SKM-1 treated with dmso at 0.1 percent for 144 hours (cell line): ENCODE results near the gene ARHGAP4.
A peak's percentile ranks its signal among the peaks of the same experiment; 100 is the strongest.

ENCODE experiments used
- DNase-seq: peaks from one replicate; lab custom pipeline; 2025; ENCODE audit not compliant: unreplicated experiment; lab: John Stamatoyannopoulos, UW

The ARHGAP4 gene

DNA sequence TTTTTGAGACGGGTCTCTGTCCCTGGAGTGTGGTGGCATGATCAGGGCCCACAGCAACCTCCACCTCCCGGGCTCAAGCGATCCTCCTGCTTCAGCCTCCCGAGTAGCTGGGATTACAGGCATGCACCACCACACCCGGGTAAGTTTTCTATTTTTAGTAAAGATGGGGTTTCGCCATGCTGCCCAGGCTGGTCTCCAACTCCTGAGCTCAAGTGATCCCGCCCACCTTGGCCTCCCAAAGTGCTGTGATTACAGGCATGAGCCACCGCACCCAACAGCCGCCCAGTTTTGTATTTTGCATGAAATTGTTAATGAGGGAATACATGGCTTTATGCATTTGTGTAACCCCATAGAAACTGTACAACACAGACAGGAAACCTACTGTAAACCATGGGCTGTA is 2.8 kb upstream of the ARHGAP4 start:
- no peak for DNase-seq

DNA sequence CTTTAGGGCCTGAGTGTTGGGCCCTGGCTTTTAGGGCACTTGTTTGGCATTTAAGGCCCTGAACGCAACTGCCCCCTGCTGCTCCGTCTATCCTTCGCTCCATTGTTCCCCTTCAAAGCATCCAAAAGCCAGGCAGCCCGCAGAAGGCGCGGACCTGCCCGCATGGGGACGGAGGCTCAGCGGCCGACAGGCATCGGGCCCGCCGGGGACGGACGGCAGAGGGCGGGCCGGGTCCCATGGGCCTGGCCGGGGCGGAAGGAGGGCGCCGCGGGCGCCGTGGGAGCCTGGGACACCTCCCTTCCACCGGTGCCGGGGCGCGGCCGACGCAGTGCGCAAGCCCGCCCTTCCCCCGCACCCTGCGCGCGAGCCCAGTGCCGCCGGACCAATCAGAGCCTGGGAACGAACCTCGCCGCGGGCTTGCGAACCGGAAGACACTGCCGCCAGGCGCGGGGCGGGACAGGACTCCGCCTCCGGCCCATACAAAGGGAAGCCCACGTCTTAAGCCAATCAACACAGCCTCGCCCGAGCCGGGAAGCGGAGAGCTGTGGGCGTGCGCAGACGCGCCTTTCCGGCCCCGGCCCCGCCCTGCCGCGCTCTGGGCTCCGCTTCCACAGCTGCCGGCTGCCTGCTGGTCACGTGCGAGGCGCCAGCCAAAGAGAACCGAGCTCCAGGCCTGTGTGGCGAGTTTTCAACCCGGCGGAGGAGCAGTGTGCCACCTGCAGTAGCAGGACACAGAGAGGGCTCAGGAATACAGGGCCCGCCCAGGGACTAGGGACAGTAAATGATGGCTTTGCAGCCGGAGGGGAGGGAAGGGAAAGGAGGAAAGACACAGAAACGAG is 2.1 kb upstream of the ARHGAP4 start:
- DNase-seq = peak; percentile 89

DNA sequence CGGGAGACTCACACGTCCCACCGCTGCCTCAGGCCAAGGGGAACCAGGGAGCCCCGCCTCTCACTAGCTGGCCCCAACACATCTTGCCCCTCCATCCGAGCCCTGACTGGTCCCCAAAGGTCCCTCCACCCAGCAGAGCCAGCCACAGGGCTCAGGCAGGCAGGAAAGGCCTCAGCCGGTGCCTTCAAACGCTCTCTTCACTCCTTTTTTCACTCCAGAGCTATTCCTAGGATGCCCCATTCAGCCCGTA is 1.5 kb upstream of the ARHGAP4 start:
- no peak for DNase-seq

DNA sequence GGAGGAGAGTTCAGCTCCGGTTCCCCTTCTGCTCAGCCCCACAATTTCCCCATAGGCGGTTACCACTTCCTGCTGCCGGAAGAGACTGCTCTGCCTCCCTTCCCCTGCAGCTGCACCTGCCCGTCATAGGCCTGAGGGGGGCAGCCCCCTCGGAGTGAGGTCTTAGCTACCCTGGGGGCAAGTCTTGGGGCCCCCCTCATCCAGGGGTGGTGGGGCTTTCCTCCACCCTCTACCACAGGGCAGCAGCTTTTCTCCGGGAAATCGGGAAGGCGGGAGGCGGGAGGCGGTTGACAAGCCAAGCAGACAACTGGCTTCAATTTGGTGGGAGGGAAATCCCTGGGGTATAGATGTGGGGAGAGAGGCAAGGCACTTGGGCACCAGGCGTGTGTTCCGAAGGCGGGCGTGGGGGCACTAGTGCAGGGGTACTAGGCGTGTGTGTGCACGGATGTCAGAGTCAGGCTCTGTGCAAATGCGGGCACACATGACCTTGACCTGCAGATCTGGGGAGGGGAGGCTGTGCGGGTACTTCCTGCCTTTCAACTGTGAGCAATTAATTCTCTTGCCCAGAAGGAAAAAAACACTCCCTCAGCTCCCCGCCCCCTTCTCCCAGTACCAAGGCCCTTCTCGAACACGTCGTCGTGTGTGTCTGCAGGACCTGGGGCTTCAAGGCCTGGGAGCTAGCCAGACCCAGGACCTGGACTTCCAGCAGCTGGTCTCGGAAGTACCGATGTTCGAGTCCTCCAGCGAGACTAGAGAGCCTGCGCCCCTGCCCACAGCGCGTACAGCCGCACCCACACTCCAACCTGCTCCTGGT is 1.0 kb upstream of the ARHGAP4 start:
- DNase-seq = peak; percentile 88

DNA sequence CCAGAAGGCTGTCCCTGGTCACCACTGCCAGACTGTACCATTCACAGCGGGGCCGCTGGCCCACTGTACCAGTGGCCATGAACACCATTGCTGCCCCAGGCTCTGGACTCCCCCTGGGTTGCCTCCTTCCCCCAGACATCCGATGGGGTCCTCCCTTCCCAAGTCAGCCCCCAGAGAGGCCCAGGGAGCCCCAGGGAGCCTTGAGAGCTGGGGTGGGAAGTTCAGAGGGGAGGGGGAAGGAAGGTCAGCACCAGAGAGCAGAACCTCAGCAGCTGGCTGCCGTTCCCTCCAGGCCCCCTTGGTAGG is 441 bp upstream of the ARHGAP4 start:
- DNase-seq = no peak

DNA sequence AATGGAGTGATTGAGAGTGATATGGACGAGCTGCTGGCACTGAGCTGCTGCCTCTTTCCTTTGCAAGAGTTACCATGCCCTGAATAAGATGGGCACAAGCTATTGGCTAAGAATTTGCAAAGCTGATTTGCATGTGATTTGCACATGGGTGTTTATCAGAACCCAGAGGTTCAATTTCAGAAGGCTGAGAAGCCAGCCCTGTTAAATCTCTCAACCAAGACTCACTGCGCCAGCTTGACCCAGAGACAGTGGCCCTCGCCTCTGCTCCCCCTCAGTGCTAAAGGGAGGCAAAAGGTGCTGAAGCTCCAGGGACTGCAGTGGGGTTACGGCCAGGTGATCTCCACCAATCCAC is 701 bp downstream of the ARHGAP4 start:
- no peak for DNase-seq

DNA sequence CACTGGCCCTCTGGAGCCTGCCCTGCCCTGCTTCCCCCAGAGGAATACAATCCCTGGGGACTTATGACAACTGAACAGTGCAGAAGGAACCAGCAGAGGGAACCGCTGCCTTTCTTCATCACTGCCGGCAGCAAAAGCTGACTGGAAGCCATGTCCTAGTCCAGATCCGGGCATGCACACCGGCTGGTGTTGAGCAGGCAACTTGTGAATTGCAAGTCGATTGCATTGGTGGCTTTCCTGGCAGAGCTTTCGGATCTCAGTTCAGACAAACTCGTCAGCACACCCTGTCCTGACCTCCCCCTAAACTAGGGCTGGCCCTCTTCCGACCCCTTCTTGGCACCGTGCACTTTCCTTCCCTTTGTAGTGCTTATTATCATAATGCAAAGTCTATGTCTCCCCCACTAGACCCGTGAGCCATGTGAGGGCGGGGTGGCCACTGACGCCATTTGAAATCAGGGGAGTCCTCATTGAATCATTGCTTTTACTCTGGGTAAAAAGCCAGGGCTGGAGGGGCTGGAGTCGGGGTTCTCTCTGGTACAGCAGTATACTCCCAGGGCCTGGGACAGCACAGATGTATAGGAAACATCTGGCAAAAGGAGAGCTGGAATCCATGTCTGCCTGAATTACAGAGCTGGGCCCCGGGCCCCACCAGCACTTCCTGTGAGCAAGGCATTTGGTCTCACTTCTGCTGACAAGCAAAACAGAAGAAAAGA is 1.8 kb downstream of the ARHGAP4 start:
- no peak for DNase-seq

DNA sequence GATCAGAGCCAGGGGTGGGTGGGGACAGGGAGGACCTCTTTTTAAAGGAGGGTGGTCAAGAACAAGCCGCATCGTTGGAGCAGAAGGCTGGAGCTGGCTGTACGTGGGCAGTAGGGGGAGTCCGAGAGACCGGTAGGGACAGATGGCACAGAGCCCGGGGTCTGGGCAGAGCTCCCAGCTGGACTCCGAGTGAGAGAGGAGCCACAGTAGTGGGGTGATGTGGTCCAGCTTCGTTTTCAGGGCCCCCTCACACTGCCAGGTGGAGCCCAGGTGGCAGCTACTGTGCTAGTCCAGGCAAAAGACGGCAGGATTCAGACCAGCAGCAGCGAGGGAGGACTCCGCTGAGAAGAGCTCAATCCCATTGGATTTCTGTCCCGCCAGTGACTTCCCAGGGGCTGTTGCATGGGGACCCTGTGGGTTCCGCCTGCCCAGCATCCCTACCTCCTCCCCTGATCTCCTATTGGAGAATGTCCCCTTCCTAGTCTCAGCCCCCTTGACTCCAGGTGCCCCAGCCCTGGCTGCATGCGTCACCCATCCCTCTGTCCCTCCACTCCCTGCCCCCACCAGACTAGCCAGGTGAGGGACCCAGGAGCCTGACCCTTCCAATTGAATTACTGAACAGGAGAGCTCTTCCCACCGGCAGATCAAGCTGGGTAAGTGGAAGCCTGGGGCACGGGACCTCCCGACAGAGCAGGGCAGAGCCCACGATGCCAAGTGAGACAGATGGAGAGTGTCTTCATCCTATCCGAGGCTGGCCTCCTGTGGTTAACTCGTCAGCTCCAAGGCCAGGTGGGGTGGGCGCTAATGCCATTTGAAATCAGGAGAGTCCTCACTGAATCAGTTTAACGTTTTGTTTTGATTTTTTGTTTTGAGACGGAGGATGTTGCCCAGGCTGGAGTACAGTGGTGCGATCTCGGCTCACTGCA is 2.9 kb downstream of the ARHGAP4 start:
- no peak for DNase-seq

DNA sequence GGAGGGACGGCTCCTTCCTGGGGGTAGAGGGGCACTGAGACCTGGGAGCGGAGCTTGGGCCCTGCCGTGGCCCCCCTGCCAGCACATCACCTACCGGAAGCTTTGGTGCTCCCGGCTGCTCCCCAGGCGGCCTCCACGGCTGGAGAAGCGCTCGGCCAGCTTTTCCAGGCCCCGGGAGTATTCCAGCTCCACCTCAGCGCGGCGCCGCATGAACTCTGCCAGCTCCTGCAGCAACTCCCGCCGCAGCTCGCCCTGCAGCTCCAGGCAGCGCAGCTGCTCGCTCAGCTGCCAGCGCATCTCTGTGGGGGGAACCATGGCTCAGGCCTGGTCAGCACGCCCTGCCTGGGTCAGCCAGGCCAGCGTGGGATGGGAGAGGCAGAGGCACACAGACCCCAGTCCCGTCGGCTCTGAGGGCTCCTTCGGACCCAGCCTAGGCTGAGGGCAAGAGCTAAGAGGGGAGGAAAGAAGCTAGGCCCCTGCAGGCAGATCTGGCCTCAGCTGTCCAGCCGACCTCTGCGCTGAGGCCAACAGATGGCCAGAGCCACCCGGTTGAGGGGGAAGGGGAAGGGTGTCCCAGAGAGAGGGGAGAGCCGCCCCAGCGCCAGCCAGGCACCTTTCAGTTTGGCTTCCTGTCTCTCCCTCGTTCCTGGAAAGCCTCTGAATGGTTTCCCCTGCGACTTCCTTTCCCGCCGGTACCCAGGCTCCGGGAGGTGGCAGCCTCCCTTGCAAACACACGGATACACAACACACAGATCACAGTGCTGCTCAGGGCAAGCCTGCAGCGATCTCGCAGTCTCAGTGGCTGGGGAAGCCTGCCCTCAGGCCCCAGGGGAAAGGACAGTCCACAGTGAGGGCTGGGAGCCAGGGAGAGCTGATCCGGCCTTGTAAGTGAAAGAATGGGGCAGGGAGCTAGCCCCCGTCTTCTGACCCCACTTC is 4.3 kb downstream of the ARHGAP4 start:
- no peak for DNase-seq

DNA sequence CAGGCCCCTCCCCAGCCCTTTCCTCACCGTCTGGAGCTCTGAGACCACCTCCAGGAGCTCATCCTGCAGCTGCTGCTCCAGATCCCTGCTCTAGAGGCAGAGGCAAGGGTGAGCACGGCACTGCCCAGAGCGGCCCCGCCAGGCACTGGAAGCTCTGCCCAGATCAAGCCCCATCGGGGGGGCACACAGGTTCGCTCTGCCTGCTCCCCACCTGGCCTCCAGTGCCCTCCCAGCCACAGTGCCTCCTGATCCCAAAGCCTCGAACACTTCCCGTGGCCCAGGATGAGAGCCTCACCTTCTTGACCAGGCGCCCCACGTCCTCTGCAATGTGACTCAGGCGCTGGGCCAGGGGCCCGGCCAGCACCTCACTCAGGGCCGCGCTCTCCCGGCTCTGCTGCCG is 5.0 kb downstream of the ARHGAP4 start:
- DNase-seq = no peak

DNA sequence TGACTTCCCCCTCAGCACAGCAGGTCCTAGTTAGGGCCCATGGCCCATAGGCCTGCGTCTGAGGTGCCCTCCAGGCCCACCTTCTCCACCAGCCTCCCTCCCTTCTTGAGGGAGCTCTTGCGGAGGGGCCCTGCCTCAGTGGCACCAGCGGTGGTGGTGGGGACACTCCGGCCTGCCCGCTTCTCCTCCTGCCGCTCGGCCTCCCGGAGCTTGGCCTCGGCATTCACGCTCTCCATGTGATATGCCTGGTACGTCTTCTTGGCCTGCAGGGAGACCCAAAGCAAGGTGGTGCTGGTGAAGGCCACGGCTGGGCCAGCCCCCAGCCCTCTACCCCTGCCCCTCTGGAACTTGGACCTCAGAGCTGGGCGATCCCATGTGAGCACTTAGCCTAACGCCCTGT is 5.5 kb downstream of the ARHGAP4 start:
- no peak for DNase-seq

DNA sequence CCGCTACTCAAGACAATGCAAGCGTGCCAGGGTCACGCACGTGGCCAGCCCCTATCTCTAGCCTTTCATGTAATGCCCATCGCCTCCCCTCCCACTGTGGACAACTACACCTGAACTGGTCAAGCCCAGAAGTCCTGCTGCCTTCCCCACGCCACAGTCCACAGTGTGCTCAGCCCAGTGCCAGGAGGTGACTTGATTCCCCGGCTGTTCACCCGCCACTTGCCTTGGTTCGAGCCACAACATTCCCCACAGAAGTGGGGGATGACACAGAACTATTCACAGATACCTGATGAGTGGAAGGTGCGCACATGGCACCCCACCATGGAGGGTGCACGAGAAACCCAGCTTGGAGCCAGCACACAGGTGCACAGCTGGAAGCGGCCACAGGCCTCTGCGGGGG is 6.8 kb downstream of the ARHGAP4 start:
- no peak for DNase-seq

DNA sequence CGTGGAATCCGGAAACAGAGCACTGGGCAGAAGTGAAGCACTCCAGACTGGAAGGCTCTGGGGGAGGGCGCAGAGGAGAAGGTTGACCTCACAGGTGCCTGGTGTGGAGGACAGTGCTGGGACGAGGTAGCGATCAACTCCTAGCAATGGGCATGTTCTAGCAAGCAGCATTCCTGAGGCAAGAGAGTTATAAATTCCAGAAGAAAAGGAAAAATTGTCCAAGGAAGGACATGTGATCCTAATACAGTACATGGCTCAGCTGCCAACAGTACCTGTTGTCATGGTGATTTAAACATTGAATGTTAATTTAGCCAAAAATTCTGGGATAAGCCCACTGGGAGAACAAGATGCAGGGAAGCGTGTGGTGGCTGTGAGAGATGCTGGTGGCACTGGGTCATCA is 8.2 kb downstream of the ARHGAP4 start:
- no peak for DNase-seq

DNA sequence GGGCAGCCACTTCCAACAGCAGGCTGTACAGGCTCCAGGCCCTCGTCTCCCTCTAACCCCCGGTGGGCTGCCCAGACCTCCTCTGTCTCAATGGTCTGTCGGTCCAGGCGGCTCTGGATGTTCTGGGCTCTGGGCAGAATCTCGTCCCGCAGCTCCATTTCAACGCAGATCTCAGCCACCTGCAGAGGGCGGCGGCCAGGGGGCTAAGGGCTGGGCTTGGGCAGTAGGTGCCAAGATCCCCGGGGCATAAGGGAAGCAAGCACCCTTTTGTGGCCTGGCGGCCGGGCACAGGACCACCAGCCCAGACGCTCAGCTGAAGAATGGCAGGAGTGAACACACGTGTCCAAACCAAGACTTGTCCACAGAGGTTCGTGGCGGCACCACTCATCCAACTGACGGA is 12.4 kb downstream of the ARHGAP4 start:
- no peak for DNase-seq

DNA sequence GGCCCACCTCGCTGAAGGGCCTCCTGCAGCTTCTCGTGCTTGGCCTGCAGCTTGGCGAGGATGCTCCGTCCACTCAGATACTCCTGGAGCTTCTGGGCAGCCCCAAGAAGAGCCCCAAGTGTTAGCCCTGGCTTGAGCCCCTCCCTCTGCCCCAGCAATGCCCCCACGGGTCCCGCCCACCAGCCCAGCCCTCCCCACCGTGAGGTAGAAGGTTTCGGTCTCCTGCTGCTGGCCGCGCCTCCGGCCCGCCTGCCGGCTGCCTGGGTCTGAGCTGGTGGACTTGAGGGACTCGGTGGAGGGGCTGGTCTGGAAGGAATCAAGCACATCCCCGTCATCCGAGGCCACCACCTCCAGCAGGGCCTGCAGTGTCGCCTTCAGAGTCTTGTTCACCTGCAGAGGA is 12.9 kb downstream of the ARHGAP4 start:
- no peak for DNase-seq

DNA sequence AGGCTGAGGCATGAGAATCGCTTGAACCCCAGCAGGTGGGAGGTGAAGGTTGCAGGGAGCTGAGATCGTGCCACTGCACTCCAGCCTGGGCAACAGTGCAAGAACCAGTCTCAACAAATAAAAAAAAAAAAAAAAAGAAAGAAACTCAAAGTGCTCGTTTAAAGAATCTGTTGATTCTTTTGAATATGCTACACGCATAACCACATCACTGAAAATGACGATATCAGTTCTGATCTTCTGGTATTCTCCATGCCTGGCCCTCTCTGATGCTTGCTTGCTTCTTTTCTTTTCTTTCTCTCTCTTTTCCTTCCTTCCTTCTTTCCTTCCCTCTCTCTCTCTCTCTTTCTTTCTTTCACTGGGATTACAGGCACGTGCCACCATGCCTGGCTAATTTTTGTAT is 14.3 kb downstream of the ARHGAP4 start:
- DNase-seq = no peak

DNA sequence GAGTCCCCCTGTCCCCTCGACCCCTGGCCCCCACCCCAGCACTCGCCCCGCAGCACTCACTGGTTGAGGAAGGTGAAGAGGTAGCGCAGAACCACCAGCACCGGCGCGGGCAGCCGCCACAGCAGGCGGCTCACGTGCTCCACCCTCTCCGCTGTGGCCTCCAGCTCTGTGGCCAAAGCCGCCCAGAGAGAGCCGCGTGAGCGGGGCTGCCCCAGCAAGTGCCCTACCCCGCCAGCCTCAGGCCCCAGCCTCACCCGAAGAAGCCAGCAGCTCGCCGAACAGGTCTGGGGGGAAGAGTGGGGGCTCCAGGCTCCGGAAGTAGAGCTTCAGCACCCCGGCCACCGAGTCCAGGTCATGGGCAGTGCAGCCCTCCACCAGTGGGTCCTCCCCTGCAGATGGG is 15.6 kb downstream of the ARHGAP4 start:
- no peak for DNase-seq

DNA sequence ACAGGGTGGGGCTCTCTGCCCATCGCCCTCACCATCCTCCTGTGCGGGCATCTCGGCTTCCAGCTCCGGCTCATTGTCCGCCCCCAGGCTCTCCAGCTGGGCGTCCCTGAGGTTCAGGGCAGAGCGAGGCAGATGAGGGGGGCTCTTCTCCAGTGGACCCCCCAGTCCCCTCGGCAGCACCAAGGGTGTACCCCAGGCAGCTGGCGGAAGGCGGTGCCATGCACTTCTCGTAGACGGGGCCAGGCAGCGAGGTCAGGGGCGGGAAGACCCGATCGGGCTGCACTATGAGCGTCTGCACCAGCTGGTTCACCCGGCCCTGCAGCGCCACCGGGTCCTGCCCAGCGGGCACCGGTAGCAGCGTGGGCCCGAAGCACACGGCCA is 16.1 kb downstream of the ARHGAP4 start:
- DNase-seq = no peak

DNA sequence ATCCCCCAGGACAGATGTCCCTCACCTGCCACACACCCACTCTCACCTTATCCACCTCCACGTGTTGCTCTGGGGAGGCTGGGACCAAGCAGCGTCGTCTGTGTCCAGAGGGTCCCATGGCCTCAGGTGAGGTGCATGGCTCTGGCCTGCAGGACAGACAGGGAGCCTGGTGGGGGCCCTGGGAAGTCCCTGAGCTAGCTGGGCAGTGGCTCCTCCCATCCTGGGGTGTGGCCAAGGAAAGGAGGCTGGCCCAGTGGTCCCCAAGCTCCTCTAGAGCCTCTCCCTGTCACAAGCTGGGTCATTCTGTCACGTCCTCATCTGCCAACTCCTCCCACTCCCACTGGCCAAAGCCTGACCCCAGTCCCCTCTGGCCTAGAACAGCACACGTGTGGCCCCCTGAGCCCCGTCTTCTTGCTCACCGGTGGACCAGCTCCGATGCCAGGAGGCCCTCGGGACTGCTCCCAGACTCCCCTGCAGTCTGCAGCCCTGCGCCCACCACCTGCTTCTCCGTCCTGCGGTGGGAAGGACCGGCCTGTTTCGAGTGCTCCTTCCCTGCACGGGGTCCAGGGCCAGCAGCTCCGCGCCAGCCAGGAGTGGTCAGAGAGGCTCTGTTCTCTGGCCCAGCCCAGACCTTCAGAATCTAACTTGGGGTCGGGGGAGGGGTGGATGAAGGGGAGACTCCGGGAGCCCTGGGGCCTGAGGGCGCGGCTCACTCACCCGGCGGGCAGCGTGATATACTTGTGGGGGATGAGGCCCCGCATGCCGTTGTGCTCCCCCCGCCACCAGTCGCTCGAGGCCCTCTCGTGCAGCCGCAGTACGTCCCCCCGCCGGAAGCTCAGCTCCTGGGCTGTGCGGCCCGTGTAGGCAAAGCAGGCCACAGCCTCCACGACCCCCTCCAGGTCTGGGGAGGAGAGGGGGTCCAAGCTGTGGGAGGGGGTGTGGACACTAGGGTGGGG is 16.8 kb downstream of the ARHGAP4 start:
- DNase-seq = no peak
